Neural cell (in vitro differentiated cells): Measurements from ENCODE around the gene MTRFR. TPM values are rescaled to one million over a fixed set of nuclear protein-coding genes. Genes with fewer than 3 reads are reported as not detected.

Experiments used
- H2AFZ ChIP-seq: fragments of 200-600, 300-800 bp; sonication (generic), shearing (Covaris generic); 2 replicates; pipeline ENCODE4 v1.6.0; 2014; ENCODE audit warnings: low read depth, mild to moderate bottlenecking, antibody characterized with exemption, low read length, moderate library complexity
- H3F3A ChIP-seq: fragments of 200-600 bp; shearing (Covaris generic); 2 replicates; pipeline ENCODE4 v1.6.1; 2016; ENCODE audit warnings: mild to moderate bottlenecking, moderate library complexity, mixed read lengths, antibody characterized with exemption, low read length; ENCODE audit not compliant: insufficient read depth, poor library complexity, severe bottlenecking
- H3K27ac ChIP-seq: fragments of 200-600, 300-800 bp; sonication (generic), shearing (Covaris generic); 2 replicates; pipeline ENCODE4 v1.5.1; 2014; ENCODE audit warnings: mild to moderate bottlenecking, low read length, moderate library complexity
- H3K27me3 ChIP-seq: fragments of 300-800, 200-600 bp; sonication (generic), shearing (Covaris generic); 2 replicates; pipeline ENCODE4 v1.6.0; 2014; ENCODE audit warnings: mild to moderate bottlenecking, low read depth, low read length, moderate library complexity; ENCODE audit not compliant: insufficient read depth
- H3K36me3 ChIP-seq: fragments of 300-800, 200-600 bp; sonication (generic), shearing (Covaris generic); 2 replicates; pipeline ENCODE4 v1.5.1; 2014; ENCODE audit warnings: mild to moderate bottlenecking, antibody characterized with exemption, low read length, moderate library complexity; ENCODE audit not compliant: insufficient read depth
- H3K4me2 ChIP-seq: fragments of 300-800, 200-600 bp; sonication (generic), shearing (Covaris generic); 2 replicates; pipeline ENCODE4 v1.6.0; 2014; ENCODE audit warnings: mild to moderate bottlenecking, low read length
- H3K4me3 ChIP-seq: fragments of 300-800, 200-600 bp; sonication (generic), shearing (Covaris generic); 2 replicates; pipeline ENCODE4 v1.5.1; 2014; ENCODE audit warnings: mild to moderate bottlenecking, low read length, moderate library complexity
- H3K79me2 ChIP-seq: fragments of 200-600 bp; shearing (Covaris generic); replicated peaks from 2 replicates; pipeline ENCODE4 v1.6.0; 2014; ENCODE audit warnings: mild to moderate bottlenecking, low read length, moderate library complexity; ENCODE audit not compliant: insufficient read depth
- H3K9ac ChIP-seq: fragments of 300-800, 200-600 bp; sonication (generic), shearing (Covaris generic); 2 replicates; pipeline ENCODE4 v1.6.1; 2016; ENCODE audit warnings: mild to moderate bottlenecking, low read length, mixed read lengths
- H3K9me2 ChIP-seq: fragments of 200-600 bp; shearing (Covaris generic); 2 replicates; pipeline ENCODE4 v1.6.1; 2016; ENCODE audit warnings: mild to moderate bottlenecking, low read length, mixed read lengths; ENCODE audit not compliant: insufficient read depth
- H3K9me3 ChIP-seq: fragments of 200-600, 300-800 bp; sonication (generic), shearing (Covaris generic); 2 replicates; pipeline ENCODE4 v1.6.1; 2016; ENCODE audit warnings: mild to moderate bottlenecking, mixed run types, low read length, moderate library complexity, mixed read lengths
- H4K20me1 ChIP-seq: fragments of 200-600 bp; shearing (Covaris generic); 2 replicates; pipeline ENCODE4 v1.6.1; 2016; ENCODE audit warnings: mild to moderate bottlenecking, mixed run types; ENCODE audit not compliant: insufficient read depth
- CTCF ChIP-seq: fragments of 450-650 bp; IDR thresholded peaks from 2 replicates; pipeline ENCODE4 v1.5.1; 2014; ENCODE audit warnings: antibody characterized with exemption, mild to moderate bottlenecking, moderate library complexity; ENCODE audit not compliant: poor library complexity, severe bottlenecking
- EZH2 ChIP-seq: fragments of 200-600, 300-800 bp; shearing (Covaris generic), sonication (generic); IDR thresholded peaks from 2 replicates; pipeline ENCODE4 v1.6.1; 2014; ENCODE audit warnings: antibody characterized with exemption, low read length, borderline replicate concordance, mild to moderate bottlenecking; ENCODE audit not compliant: insufficient read depth, poor library complexity, severe bottlenecking
- MXI1 ChIP-seq: fragments of 450-650 bp; conservative IDR thresholded peaks from 2 replicates; pipeline ENCODE4 v1.6.1; 2014; ENCODE audit warnings: antibody characterized with exemption, mild to moderate bottlenecking; ENCODE audit not compliant: poor library complexity, severe bottlenecking
- POLR2AphosphoS5 ChIP-seq: IDR thresholded peaks from 2 replicates; pipeline ENCODE4 v1.6.1; 2012
- RAD21 ChIP-seq: fragments of 450-650 bp; conservative IDR thresholded peaks from 2 replicates; pipeline ENCODE4 v1.6.1; 2014; ENCODE audit warnings: antibody characterized with exemption, mild to moderate bottlenecking, moderate library complexity
- REST ChIP-seq: IDR thresholded peaks from 2 replicates; pipeline ENCODE4 v1.6.1; 2012; ENCODE audit warnings: borderline replicate concordance
- TAF1 ChIP-seq: IDR thresholded peaks from 2 replicates; pipeline ENCODE4 v1.6.1; 2012; ENCODE audit warnings: low read depth
- polyA plus RNA-seq: library from polyadenylated mRNA; depleted of rRNA; stranded (reverse); fragments of >200 nt; gene quantifications from 2 replicates; pipeline ENCODE4 v1.2.3, GENCODE V29; 2014

MTRFR gene
- polyA plus RNA-seq, 1 donor from 2014 or later: 30.0 TPM

GRCh38 chr12:123269395-123269892 lies 36.2 kb downstream of the MTRFR start:
- Histone ChIP-seq H3K36me3 (no peaks in the 10 kb centered on the region), H3K79me2 (peaks cover 34% of the 10 kb centered on the region), H3K9me3 (no peaks in the 10 kb centered on the region), H3K4me2 (peak overlapping the region; percentile 97), H4K20me1 (no peaks in the 10 kb centered on the region), H3K9me2 (no peaks in the 10 kb centered on the region), H2AFZ (peak overlapping the region; percentile 91), H3F3A (peaks cover 4% of the 10 kb centered on the region), H3K4me3 (peak overlapping the region; percentile 91), H3K27me3 (no peaks in the 10 kb centered on the region), H3K9ac (peak overlapping the region; percentile 94), H3K27ac (peak overlapping the region; percentile 91)
- TF ChIP-seq POLR2AphosphoS5: peak; percentile 63
- TF ChIP-seq RAD21: no peak
- TF ChIP-seq TAF1: peak; percentile 52
- no peak for TF ChIP-seq MXI1
- TF ChIP-seq EZH2: no peak
- peak; percentile 36 for TF ChIP-seq CTCF
- peak; percentile 13 for TF ChIP-seq REST

- Histone ChIP-seq H3K27ac (peak overlapping the region; percentile 91), H3K4me2 (peak overlapping the region; percentile 97), H3K4me3 (peak overlapping the region; percentile 91), H3K9me2 (no peaks in the 10 kb centered on the region), H2AFZ (peak overlapping the region; percentile 91), H3K9me3 (no peaks in the 10 kb centered on the region), H3K9ac (peak overlapping the region; percentile 94), H3K27me3 (no peaks in the 10 kb centered on the region), H3K79me2 (peaks cover 34% of the 10 kb centered on the region), H3F3A (peaks cover 4% of the 10 kb centered on the region), H3K36me3 (no peaks in the 10 kb centered on the region), H4K20me1 (no peaks in the 10 kb centered on the region)
- no peak for TF ChIP-seq CTCF
- peak; percentile 8 for TF ChIP-seq REST
Observed at GRCh38 chr12:123269896-123270213, 36.6 kb downstream of the MTRFR start.
